GM18907 (cell line): ENCODE measurements around the gene NAMPT.
A peak's percentile ranks its signal among the peaks of the same experiment; 100 is the strongest.

Experiments used
- ATAC-seq: cut with Tn5 transposase; IDR thresholded peaks from one replicate; pipeline ENCODE4 v1.9.1; 2021; ENCODE audit warnings: mild to moderate bottlenecking, moderate library complexity; ENCODE audit not compliant: unreplicated experiment

Gene NAMPT

GRCh38 chr7:106277976-106278375 lies 6.8 kb downstream of the NAMPT start:
- ATAC-seq, result no peak

GRCh38 chr7:106276513-106276912 lies 8.3 kb downstream of the NAMPT start:
- no peak for ATAC-seq

DNA sequence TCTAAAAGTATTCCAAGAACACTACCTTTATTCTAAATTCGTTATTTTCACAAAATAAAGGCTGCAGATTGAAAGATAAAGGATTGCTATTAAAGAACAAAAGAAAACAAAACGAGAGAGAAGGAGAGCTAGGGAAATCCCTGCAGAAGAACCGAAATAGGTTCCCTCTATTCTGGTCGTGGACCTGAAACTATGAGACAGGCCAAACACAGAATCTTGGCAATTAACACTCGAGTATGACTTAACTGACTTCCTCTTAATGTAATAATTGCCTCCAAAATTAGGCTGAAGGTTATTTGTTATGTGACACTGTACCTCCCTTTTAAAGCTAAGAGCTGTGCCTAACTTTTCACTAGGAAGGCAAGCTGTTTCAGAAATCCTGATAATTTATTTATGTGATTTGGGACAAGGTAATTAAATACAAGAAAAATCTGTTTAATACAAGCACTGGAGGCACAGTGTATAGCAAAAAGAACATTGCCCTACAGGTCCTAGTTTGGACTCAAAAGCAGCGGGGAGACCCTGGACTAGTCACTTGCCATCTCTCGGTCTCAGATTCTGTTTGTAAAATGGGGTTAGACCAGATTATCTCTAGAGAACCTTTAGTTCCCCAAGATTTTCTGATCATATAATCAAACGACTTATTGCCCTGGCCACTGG lies 11.6 kb downstream of the NAMPT start:
- ATAC-seq, result no peak

- ATAC-seq, result no peak
These were observed 14.4 kb downstream of the NAMPT start for GRCh38 chr7:106270122-106270977.

DNA sequence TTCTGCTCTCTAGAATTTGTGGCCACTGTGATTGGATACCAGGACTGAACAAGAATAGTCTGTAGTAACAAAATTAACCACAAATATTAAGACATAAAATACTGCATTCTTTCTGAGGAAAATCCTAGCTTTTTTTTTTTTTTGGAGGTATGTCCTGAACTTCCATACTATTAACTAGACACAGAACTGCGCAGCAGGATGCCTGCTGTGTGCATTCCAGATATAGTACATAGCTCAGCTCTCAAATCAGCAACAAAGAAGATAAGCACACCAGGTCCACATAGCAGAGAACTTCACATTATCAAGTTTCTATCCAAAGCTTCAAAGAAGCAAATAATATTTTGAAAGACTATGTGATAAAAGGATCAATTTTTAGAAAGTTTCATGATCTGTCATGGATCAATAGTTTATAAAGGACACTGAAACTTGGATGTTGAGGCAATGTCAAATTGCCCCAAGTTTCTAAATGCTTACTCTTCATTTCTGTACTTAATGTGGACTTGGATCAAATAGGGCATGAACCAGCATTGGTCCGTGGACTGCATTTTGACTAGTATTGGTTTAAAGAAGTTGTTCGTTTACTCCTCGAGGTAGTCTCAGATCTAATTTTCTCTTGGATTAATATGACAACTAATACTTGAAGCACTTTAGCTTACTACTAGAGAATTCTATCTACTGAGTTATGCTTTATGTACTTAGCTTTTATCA lies 15.4 kb downstream of the NAMPT start:
- ATAC-seq, result no peak

- ATAC-seq, result no peak
These were observed 19.6 kb downstream of the NAMPT start for GRCh38 chr7:106265133-106265532.

DNA sequence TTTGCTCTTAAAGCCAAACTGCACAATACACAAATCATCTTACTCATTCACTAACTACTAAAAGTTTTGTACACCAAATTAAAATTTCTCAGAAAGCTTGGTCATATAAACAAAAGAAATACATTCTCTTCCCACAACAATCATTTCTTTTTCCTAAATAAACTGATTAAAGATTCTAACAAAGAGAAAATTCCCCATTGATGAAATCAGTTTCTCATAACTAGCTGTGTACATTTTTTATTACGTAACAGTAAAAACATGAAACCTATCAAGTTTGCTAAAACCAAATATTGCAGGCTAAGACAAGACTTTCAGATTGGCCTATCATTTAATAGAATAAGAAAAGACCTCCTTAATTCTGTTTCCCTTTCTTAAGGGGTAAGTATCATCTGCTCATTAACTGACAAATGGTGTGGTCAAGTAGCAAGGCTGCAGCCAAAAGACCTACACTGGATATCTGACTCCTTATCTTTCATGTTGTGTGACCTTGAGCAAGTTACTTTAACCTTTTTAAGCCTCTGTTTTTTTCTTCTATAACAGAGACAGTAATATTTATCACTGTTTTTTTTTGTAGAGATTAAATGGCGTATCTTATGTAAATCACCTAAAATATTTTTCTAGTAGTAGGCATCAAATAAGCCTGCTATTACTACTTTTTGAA lies 22.4 kb downstream of the NAMPT start:
- no peak for ATAC-seq

GRCh38 chr7:106260136-106260561 lies 24.6 kb downstream of the NAMPT start:
- ATAC-seq, result peak; percentile 68

- ATAC-seq, result no peak
These were observed 26.0 kb downstream of the NAMPT start for GRCh38 chr7:106258789-106259188.

DNA sequence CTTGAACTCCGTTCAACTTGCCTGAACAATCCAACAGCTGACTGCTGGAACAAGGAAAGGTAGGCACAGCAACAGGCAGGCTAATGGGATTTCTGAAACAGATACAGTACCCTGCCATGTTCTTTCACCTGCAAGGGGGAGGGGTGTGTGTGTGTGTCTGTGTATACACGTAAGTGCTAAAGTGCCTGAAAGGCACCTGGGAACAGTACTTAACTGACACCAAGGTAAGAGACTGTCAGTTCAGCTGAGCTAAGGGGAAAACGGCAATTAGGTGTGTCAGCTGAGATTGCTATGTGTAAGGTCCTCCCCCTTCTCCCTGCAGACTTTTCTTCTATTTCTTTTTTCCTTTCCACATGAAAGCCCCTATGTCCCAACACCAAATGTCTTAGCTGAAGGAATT lies 27.0 kb downstream of the NAMPT start:
- ATAC-seq, result no peak

- no peak for ATAC-seq
These were observed 28.6 kb downstream of the NAMPT start for GRCh38 chr7:106256144-106256543.

DNA sequence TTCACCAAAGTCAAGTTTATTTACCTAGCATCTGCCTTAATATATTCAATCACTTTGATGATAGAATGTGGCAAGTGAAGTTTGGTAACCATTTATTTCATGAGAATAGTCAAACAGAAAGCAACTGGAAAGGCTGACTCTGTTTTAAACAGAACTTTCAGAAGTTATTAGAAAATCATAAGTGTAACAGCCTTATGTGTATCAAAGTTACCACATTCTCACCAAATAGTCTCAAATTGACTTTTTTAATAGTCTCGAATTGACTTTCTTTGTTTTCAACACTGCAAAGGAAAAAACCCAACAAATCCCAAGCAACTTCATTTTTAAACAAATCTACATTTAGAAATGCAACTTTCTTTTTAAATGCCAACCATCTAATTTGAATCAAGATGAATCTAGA lies 29.5 kb downstream of the NAMPT start:
- peak; percentile 39 for ATAC-seq

- ATAC-seq, result no peak
These were observed 30.2 kb downstream of the NAMPT start for GRCh38 chr7:106254525-106255116.

DNA sequence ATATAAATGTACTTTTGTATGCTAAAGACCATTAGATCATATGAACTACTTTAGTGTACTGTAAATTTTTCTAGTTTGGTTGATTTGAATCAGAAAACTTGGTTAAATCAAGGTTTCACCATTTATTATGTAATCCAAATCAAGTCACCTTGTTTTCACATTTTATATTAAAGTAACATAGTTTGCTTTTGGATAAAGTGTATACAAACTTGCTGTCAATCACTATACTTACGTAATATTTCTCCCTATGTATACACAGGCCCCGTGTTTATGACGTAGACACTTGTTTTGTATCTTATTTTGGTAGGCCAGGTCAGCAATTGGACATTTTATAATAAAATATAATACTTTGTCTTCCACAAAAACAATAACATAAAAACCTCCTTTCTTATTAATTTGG lies 32.2 kb downstream of the NAMPT start:
- no peak for ATAC-seq

DNA sequence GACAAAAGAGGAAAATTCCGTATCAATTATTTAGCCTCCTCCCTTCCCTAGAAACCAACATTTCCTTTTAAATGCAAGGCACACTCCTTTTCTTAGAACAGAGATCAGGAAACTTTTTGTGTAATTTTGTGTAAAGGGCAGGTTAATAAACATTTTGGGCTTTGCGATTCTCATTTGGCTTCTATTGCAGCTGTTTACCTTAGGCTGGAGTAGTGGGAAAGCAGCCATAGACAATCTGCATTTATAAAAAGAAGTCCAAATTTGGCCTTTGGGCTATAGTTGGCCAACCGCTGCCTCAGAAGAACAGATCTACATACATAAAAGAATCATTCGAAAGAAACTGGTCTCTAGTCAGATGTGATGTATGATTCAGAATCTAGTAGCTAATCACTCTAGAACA lies 35.3 kb downstream of the NAMPT start:
- no peak for ATAC-seq

DNA sequence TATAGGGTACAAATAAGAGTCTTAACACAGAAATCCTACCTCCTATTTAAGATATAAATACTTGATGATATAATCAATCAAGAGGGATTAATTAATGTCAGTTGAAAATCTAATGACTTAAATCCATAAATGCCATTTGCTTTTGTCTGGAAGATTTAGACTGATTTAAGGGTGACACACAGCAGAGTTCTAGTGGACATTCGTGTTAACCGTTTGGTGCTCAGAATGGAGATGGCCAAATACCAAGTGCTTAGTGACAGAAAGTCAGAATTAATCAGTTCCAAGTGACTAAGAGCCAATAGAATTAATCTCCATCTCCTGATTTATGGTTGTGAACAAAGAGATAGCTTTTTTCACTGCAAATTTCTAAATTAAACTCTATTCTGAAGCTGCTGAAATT lies 36.2 kb downstream of the NAMPT start:
- no peak for ATAC-seq

DNA sequence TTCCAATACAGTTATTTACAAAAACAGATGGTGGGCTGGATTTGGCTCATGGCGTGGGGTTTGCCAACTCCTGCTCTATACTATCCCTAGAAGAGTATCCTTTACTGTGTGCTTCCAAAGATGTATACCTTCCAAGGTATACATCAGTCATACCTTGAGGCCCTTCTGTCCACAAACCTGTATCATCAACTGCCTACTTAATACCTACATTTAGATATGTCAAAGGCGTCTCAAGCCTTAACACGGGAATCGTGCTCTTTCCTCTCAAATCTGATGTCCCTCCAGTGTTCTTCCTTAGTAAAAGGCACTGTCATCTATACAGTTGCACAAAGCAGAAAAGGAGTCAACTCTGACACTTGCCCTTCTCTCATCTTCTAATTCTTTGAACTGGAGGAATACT lies 36.9 kb downstream of the NAMPT start:
- ATAC-seq, result no peak

DNA sequence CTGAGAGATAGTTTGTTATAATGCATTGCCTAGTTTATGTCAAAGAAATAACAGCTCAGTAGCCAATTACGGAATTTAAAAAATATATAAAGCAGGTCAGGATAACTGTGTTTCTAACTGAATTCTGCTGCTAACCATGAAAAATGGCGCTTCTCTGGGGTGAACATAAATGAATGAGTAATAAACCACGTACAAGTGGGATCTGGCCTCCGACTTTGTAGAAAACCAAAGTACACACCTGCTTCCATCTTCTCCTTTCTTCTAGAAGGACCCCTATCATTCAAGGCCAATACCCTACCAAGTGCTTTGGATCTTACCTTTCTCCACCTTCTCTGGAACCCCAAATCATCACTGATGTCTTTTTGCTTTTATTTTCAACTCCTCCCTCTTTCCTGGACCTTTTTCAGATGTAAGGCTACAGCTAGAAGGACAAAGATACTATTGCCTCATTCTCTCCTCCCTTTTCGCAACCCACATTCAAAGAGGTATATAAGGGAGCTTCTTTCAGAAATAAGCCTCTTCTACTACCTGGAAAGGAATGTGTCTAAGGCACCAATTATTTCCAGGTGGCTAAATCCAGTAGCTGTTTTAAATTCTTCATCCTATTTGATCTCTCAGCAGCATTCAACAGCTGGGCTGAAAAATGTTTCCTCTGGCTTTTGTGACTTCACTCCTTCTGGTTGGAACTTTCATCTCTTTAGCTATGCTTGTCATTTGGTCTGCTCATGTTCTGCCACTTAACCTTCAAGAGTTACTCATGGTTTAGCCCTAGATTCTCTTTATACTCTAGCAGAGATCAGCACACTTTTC lies 37.7 kb downstream of the NAMPT start:
- ATAC-seq, result no peak

GRCh38 chr7:106243893-106244292 lies 40.9 kb downstream of the NAMPT start:
- ATAC-seq, result no peak

DNA sequence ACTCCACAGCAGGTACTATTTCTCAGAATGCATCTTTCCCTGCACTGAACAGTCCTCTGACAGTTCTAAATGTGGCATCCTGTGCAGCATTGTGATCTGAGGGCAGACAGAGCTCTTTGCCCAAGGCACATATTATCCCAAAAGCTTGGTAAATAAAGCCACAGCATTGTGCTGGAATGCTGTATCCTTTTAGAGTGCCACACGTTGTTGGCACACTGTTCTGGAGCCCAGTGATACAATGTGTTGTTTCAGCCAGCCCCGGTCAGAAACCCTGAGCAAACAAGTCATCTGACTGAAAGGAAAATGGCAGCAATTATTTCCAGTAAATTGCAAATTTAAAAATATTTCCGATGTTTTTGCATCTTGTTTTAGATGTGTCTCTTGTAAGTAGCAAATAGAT lies 45.4 kb downstream of the NAMPT start:
- no peak for ATAC-seq
